Measurements from ENCODE around the gene TMC3.

GRCh38 chr15:81384891-81385720 is 11.1 kb upstream of the TMC3 start:
- TF ChIP-seq CTCF (IDR thresholded peaks at IDR 0.05) = no peak
- TF ChIP-seq POLR2A (IDR thresholded peaks at IDR 0.05) = no peak
